HuH-7 (cell line): Measurements from ENCODE around the gene MIEF1.

Experiments
- DNase-seq: peaks from one replicate; pipeline ENCODE4 v3.0.0; 2011; ENCODE audit warnings: low spot score

The MIEF1 gene

GRCh38 chr22:39528681-39529486 is 26.8 kb downstream of the MIEF1 start:
- peak; percentile 85 for DNase-seq

- no peak for DNase-seq
Measured at GRCh38 chr22:39529487-39529851, 27.4 kb downstream of the MIEF1 start.

DNA sequence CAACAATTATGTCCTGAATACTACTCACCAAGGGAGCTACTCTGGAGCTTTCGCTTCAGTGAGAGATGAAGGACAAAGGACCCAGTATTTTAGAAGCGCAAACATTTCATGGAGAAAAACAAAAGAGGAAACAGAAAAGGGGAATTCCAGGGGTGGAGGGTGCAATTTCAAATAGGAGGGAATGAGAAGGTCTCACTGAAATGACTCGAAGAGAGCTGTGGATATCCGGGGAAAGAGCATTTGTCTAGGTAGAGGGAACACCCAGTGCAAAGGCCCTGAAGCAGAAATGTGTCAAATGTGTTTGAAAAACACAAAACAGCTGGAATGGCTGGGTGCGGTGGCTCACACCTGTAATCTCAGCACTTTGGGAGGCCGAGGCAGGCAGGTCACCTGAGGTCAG is 28.0 kb downstream of the MIEF1 start:
- DNase-seq: no peak

- no peak for DNase-seq
Measured at GRCh38 chr22:39530692-39531331, 28.7 kb downstream of the MIEF1 start.

GRCh38 chr22:39532215-39533073 is 30.4 kb downstream of the MIEF1 start, which contains the start of gene RPS19BP1:
Gene RPS19BP1, minus strand, starts transcription at chr22:39532748. Its CDS starts 10 bp downstream, at chr22:39532738.
- DNase-seq: peak; percentile 97

DNA sequence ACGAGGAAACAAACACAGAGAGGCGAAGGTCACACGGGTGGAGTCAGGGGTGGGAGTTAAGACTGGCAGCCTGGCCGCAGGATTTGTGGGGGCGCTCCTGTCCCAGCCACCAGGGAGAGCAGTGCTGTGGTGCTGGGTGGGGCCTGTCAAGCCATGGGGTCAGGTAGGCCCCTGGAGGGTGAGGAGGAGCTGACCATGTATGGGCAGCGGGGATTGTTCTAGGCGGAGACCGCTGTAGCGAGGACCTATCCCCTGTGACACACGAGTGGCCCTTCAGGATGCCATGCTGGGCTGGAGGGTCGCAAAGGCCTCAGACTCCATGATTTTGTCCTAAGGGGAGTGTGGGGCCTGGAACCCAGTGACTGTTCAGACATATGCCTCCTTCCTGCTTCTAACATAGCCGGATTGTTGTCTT is 32.0 kb downstream of the MIEF1 start:
- no peak for DNase-seq

DNA sequence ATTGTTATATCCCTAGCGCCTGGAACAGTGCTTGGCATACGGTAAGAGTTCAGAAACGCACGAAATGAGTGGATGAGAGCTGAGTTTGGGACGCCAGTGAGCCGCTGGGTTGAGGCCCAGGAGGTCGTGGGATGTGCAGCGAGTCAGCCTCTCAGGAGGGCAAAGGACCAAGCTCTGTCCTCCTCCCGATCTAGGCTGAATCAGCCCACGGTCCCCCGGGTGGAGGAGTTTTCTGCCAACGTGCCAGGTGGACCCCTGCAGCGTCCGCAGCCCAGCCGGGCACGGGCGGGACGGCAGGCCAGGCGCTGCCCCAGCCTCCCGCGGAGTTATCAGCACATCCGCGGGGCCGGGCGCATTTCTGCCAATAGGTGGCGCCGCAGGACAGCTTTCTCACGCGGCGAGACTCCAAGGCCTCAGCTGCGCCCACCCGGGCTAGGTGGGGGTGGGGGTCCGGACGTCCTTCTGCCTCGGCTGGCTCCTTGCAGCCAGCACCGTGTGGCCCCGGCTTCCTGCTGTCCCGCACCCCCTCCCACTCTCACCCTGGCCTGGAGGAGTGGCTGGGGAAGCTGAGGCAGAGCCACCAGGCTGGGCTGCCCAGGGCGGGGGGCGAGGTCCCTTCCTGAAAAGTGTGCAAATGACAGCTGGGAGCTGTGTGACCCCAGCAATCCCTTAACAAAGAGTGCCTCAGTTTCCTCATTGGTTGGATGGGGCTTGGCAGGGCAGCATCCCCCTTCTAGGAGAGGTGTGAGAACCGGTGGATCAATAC is 32.7 kb downstream of the MIEF1 start:
- DNase-seq: peak; percentile 87

- DNase-seq: no peak
Measured at GRCh38 chr22:39535357-39535725, 33.3 kb downstream of the MIEF1 start.

- no peak for DNase-seq
Measured at GRCh38 chr22:39535831-39536449, 33.9 kb downstream of the MIEF1 start.

DNA sequence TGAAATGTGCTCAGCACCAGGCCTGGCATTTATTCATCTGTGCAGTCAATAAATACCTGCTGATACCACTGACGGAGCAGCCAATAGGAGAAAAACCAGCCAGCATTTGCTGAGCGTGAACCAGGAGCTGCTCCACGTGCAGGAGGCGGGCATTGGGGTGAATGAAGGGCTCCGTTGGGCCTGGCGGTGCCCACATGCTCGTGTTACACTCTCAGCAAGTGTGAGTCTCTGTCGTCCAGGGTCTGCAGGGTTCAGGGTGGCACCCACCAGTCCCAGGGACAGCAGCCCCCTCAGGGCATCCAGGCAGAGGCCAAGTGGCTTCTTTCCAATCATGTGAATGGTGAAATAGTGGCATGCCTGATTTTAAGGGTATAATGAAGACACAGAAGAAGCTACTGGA is 34.6 kb downstream of the MIEF1 start:
- DNase-seq: no peak

DNA sequence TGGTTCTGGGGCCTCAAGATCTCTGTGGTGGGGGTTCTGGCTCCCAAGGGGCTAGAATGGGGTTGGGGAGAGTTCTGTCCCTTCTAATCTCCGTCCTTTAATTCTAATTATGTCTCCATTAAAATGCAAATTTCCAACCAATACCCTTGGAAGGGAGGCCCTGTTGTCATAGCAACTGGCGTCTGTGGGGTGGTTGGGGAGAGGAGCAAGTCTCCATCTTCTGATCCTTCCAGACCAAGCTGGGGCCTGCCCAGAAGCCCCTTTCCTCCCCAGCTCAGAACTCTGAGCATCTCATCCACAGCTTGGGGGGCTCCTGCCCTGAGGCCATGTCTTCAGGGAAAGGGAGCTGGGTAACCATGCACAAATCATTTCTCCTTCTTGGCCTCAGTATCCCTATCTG is 35.9 kb downstream of the MIEF1 start:
- DNase-seq: no peak

GRCh38 chr22:39543095-39543494 is 41.0 kb downstream of the MIEF1 start:
- peak; percentile 73 for DNase-seq

- peak; percentile 69 for DNase-seq
Measured at GRCh38 chr22:39545386-39546365, 43.6 kb downstream of the MIEF1 start.

DNA sequence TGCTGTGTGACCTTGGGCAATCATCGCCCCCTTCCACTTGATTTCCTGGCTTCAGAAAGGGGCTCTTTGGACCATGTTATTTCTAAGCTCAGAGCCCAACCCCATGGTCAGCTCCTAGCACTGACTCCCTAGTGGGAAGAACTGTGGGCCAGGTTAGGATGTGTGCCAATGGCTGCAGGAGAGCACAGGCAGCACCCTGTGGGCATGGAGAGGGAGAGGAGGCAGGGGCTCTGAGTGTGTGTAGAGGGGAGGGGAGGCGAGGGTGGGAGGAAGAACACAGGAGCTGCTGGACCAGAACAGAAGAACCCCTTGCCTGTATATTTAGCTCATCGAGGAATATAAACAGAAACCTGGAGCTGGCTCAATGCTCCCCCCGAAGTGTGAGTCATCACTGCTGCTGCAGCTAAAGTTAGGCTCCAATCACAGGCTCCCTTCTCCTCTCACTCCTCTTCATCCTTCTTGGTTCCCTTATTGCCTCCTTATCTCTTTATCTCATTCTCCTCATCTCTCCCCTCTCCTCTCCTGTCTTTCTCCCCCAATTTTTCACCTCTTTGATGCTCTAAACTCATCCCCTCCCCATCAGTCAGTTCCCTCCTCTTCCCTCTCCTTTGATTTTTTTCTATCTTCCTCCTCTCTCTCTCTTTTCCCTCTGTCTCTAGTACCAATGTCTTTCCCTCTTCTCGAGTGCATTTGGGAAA is 44.9 kb downstream of the MIEF1 start:
- no peak for DNase-seq

DNA sequence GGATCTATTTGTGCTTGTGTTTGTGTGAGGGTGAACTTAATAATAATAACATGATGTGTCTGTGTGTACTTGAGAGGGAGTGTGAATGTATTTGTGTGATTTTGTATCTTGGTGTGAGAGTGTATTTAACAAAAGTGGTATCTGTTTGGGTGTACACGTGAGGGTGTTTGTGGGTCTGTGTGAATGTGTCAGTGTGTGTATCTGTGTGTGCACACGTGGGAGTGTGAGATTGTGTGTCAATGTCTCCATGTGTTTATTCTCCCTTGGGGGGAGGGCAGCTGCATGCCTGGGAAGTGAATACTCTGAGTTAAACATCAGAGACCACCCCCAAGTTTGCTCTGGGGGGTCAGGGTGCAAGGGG is 45.5 kb downstream of the MIEF1 start:
- DNase-seq: no peak

GRCh38 chr22:39553429-39553828 is 51.3 kb downstream of the MIEF1 start:
- DNase-seq: no peak

GRCh38 chr22:39554151-39554550 is 52.1 kb downstream of the MIEF1 start:
- DNase-seq: no peak

- DNase-seq: no peak
Measured at GRCh38 chr22:39556970-39557841, 55.1 kb downstream of the MIEF1 start.

- no peak for DNase-seq
Measured at GRCh38 chr22:39558254-39558727, 56.2 kb downstream of the MIEF1 start.
